Neural cell (in vitro differentiated cells): ENCODE results near the gene PTOV1.

Experiments used
- EZH2 ChIP-seq: fragments of 200-600, 300-800 bp; shearing (Covaris generic), sonication (generic); IDR thresholded peaks from 2 replicates; pipeline ENCODE4 v1.6.1; 2014; ENCODE audit warnings: antibody characterized with exemption, low read length, borderline replicate concordance, mild to moderate bottlenecking; ENCODE audit not compliant: insufficient read depth, poor library complexity, severe bottlenecking
- RAD21 ChIP-seq: fragments of 450-650 bp; conservative IDR thresholded peaks from 2 replicates; pipeline ENCODE4 v1.6.1; 2014; ENCODE audit warnings: antibody characterized with exemption, mild to moderate bottlenecking, moderate library complexity
- TF ChIP-seq, protein P1 (sequence below): fragments of 450-650 bp; IDR thresholded peaks from 2 replicates; pipeline ENCODE4 v1.5.1; 2014; ENCODE audit warnings: antibody characterized with exemption, mild to moderate bottlenecking, moderate library complexity; ENCODE audit not compliant: poor library complexity, severe bottlenecking

DNA sequence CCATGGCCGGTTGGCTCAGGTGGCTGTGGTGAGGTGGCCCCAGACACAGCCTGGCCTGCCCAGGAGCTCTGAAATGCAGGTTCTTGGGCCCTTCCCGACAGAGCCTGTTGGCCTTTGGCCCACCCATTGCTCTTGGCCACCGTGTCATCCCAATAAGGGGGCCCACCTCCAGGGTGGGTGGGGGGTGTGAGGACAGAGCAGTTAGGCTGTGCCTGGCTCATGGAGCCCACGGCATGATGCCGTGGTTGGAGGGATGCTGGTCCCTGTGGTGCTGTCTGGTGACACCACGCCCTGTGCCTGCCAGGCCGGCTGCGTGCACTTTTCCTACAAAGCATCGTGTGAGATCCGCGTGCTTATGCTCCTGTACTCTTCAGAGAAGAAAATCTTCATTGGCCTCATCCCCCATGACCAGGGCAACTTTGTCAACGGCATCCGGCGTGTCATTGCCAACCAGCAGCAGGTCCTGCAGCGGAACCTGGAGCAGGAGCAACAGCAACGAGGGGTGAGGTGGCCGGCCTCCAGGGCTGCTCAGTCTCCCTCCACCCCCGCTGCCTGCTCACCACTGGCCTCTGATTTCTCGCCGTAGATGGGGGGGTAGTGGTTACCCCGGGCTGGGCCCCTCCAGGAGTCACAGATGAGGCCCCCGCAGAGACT lies 8.8 kb downstream of the PTOV1 start:
- TF ChIP-seq, protein P1, sequence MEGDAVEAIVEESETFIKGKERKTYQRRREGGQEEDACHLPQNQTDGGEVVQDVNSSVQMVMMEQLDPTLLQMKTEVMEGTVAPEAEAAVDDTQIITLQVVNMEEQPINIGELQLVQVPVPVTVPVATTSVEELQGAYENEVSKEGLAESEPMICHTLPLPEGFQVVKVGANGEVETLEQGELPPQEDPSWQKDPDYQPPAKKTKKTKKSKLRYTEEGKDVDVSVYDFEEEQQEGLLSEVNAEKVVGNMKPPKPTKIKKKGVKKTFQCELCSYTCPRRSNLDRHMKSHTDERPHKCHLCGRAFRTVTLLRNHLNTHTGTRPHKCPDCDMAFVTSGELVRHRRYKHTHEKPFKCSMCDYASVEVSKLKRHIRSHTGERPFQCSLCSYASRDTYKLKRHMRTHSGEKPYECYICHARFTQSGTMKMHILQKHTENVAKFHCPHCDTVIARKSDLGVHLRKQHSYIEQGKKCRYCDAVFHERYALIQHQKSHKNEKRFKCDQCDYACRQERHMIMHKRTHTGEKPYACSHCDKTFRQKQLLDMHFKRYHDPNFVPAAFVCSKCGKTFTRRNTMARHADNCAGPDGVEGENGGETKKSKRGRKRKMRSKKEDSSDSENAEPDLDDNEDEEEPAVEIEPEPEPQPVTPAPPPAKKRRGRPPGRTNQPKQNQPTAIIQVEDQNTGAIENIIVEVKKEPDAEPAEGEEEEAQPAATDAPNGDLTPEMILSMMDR = no peak
- TF ChIP-seq EZH2 = no peak
- TF ChIP-seq RAD21 = no peak
